ENCODE data around the gene ZSCAN10. TPM values are rescaled to one million over a fixed set of nuclear protein-coding genes. Genes with fewer than 3 reads are reported as not detected.

ZSCAN10 gene
- total RNA-seq, 5 donors from 2014 or later (not counting 1 experiment from before 2014, with no cell fraction given), result 0.19 to 0.64 (median 0.39) TPM; not detected in 1

DNA sequence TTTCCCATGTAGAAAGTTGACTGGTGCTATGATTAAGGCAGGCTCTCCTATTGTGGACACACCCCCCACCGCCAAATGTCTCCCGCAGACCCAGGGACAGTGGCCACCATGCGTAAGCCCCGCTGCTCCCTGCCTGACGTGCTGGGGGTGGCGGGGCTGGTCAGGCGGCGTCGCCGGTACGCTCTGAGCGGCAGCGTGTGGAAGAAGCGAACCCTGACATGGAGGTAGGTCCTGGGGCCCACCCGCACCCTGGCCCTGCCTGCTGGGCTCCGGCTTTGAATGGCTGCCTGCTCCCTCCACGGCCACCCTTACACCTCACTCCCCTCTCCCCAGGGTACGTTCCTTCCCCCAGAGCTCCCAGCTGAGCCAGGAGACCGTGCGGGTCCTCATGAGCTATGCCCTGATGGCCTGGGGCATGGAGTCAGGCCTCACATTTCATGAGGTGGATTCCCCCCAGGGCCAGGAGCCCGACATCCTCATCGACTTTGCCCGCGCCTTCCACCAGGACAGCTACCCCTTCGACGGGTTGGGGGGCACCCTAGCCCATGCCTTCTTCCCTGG lies 49.1 kb downstream of the ZSCAN10 start:
- Mint-ChIP-seq H3K27ac (no peak overlapping the region), H3K4me3 (no peak overlapping the region), H3K27me3 (peaks cover 4 to 11% of the 10 kb centered on the region in 2 donors), H3K36me3 (peaks cover 10% of the 10 kb centered on the region), H3K9me3 (no peaks in the 10 kb centered on the region), H3K4me1 (peaks cover 26 to 44% (median 40%) of the 10 kb centered on the region in 3 donors)
- WGBS (ENCODE audit: insufficient coverage), result 91% methylated on average over 24 of the region's 26 CpGs
- no peaks in the 10 kb centered on the region for H3K9me3 ChIP-seq
- H3K4me1 ChIP-seq (ENCODE audit: control insufficient read depth in 1 of 2, extremely low read depth in 1 of 2, insufficient read depth in 2 of 2, low read length in 2 of 2), result peaks cover 3 to 41% of the 10 kb centered on the region in 2 experiments
- peaks cover 0 to 42% of the 10 kb centered on the region in 2 experiments for H3K27me3 ChIP-seq (replicated peaks in 1 of 2; ENCODE audit: control insufficient read depth in 2 of 2, extremely low read depth in 1 of 2, insufficient read depth in 2 of 2, low read length in 1 of 2)
- peaks cover 0 to 3% of the 10 kb centered on the region in 2 donors for H3K36me3 ChIP-seq (ENCODE audit: control insufficient read depth in 2 of 2, extremely low read depth in 1 of 2, insufficient read depth in 1 of 2, low read length in 1 of 2)
- no peak for DNase-seq
- H3K27ac ChIP-seq (ENCODE audit: low read length), result no peak overlapping the region
- ChIA-PET POLR2A (interaction anchor here in 1 of 2 donors (0.6 kb wide), 1 partner anchor 21 kb away, joined by 3 read pairs; no protein-coding TSS in a partner anchor), CTCF (interaction anchor here in 1 of 2 donors (0.5 kb wide), 1 partner anchor 22 kb away, joined by 4 read pairs; no protein-coding TSS in a partner anchor)
- ATAC-seq (replicated peaks in 1 of 4), result no peak
- H3K4me3 ChIP-seq (ENCODE audit: control insufficient read depth in 1 of 2, extremely low read depth in 1 of 2, low read length in 1 of 2), result no peak overlapping the region

DNA sequence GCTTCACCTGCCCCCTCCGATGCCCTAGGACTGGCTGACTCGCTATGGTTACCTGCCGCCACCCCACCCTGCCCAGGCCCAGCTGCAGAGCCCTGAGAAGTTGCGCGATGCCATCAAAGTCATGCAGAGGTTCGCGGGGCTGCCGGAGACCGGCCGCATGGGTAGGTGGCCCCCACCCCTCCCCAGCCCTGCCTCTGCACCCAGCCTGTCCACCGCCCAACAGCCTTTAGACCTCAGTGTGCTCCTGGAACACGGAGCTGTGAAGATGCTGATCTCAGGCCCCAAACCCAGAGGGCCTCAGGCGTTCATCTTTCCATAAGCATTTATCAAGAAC lies 51.7 kb downstream of the ZSCAN10 start:
- Mint-ChIP-seq H3K27me3 (peaks cover 18 to 37% of the 10 kb centered on the region in 2 donors), H3K4me1 (peaks cover 18 to 38% (median 33%) of the 10 kb centered on the region in 3 donors), H3K27ac (no peak overlapping the region), H3K36me3 (no peaks in the 10 kb centered on the region), H3K9me3 (no peaks in the 10 kb centered on the region), H3K4me3 (peak overlapping the region; percentile 36 to 77 (median 56))
- no peak overlapping the region for H3K4me3 ChIP-seq (ENCODE audit: control insufficient read depth in 1 of 2, extremely low read depth in 1 of 2, low read length in 1 of 2)
- H3K36me3 ChIP-seq (ENCODE audit: control insufficient read depth in 2 of 2, extremely low read depth in 1 of 2, insufficient read depth in 1 of 2, low read length in 1 of 2), result no peaks in the 10 kb centered on the region
- DNase-seq (no peak), ATAC-seq (replicated peaks in 1 of 4) (no peak)
- peaks cover 0 to 36% of the 10 kb centered on the region in 2 experiments for H3K4me1 ChIP-seq (ENCODE audit: control insufficient read depth in 1 of 2, extremely low read depth in 1 of 2, insufficient read depth in 2 of 2, low read length in 2 of 2)
- no peaks in the 10 kb centered on the region for H3K9me3 ChIP-seq
- ChIA-PET POLR2A (no interaction called here), CTCF (interaction anchor here in 1 of 2 donors (0.6 kb wide), 1 partner anchor 46 kb away, joined by 4 read pairs; no protein-coding TSS in a partner anchor)
- no peak overlapping the region for H3K27ac ChIP-seq (ENCODE audit: low read length)
- 35% methylated on average over 12 of the region's 13 CpGs for WGBS (ENCODE audit: insufficient coverage)
- H3K27me3 ChIP-seq (replicated peaks in 1 of 2; ENCODE audit: control insufficient read depth in 2 of 2, extremely low read depth in 1 of 2, insufficient read depth in 2 of 2, low read length in 1 of 2), result peaks cover 3 to 68% of the 10 kb centered on the region in 2 experiments

GRCh38 chr16:3046641-3047386 lies 52.3 kb downstream of the ZSCAN10 start:
- H3K9me3 Mint-ChIP-seq, result no peaks in the 10 kb centered on the region
- no peaks in the 10 kb centered on the region for H3K9me3 ChIP-seq
- no peaks in the 10 kb centered on the region for H3K36me3 ChIP-seq (ENCODE audit: control insufficient read depth in 2 of 2, extremely low read depth in 1 of 2, insufficient read depth in 1 of 2, low read length in 1 of 2)
- peaks cover 15 to 35% (median 28%) of the 10 kb centered on the region in 3 donors for H3K4me1 Mint-ChIP-seq
- peaks cover 18 to 38% of the 10 kb centered on the region in 2 donors for H3K27me3 Mint-ChIP-seq
- peak overlapping the region; percentile 36 to 77 (median 56) for H3K4me3 Mint-ChIP-seq
- ChIA-PET CTCF (no interaction called here), POLR2A (no interaction called here)
- H3K4me3 ChIP-seq (ENCODE audit: control insufficient read depth in 1 of 2, extremely low read depth in 1 of 2, low read length in 1 of 2), result no peak overlapping the region
- peaks cover 0 to 36% of the 10 kb centered on the region in 2 experiments for H3K4me1 ChIP-seq (ENCODE audit: control insufficient read depth in 1 of 2, extremely low read depth in 1 of 2, insufficient read depth in 2 of 2, low read length in 2 of 2)
- 4% methylated on average over 49 of the region's 54 CpGs for WGBS (ENCODE audit: insufficient coverage)
- no peak overlapping the region for H3K27ac ChIP-seq (ENCODE audit: low read length)
- ATAC-seq (replicated peaks in 1 of 4) (peak; percentile 39 to 58 (median 44)), DNase-seq (peak in 1 of 35 experiments; percentile 32)
- H3K27me3 ChIP-seq (replicated peaks in 1 of 2; ENCODE audit: control insufficient read depth in 2 of 2, extremely low read depth in 1 of 2, insufficient read depth in 2 of 2, low read length in 1 of 2), result peaks cover 3 to 74% of the 10 kb centered on the region in 2 experiments
- H3K36me3 Mint-ChIP-seq, result no peaks in the 10 kb centered on the region
- H3K27ac Mint-ChIP-seq, result no peak overlapping the region

GRCh38 chr16:3045758-3046640 lies 53.1 kb downstream of the ZSCAN10 start, which contains the start of gene MMP25:
TSS of gene MMP25 (plus strand) at chr16:3046561. CDS start at chr16:3046918, 357 bp downstream.
- Histone ChIP-seq H3K9me3 (no peaks in the 10 kb centered on the region), H3K27me3 (replicated peaks in 1 of 2; ENCODE audit: control insufficient read depth in 2 of 2, extremely low read depth in 1 of 2, insufficient read depth in 2 of 2, low read length in 1 of 2) (peaks cover 3 to 80% of the 10 kb centered on the region in 2 experiments)

GRCh38 chr16:3044708-3045107 lies 54.4 kb downstream of the ZSCAN10 start:
- CTCF ChIA-PET, result interaction anchor here in 1 of 2 donors (0.7 to 1.6 kb wide), 2 partner anchors 9 to 13 kb away, joined by 5 to 6 read pairs; no protein-coding TSS in a partner anchor
- Mint-ChIP-seq H3K27ac (peak overlapping the region in 1 of 2 donors; percentile 25), H3K36me3 (no peaks in the 10 kb centered on the region), H3K9me3 (no peaks in the 10 kb centered on the region), H3K27me3 (peaks cover 23 to 54% of the 10 kb centered on the region in 2 donors), H3K4me3 (peak overlapping the region; percentile 73 to 77 (median 76)), H3K4me1 (peaks cover 11 to 25% (median 25%) of the 10 kb centered on the region in 3 donors)
- POLR2A ChIA-PET, result no interaction called here
- H3K9me3 ChIP-seq, result no peaks in the 10 kb centered on the region
- no peaks in the 10 kb centered on the region for H3K36me3 ChIP-seq (ENCODE audit: control insufficient read depth in 2 of 2, extremely low read depth in 1 of 2, insufficient read depth in 1 of 2, low read length in 1 of 2)
- no peak overlapping the region for H3K27ac ChIP-seq (ENCODE audit: low read length)
- no peak for DNase-seq
- H3K27me3 ChIP-seq (replicated peaks in 1 of 2; ENCODE audit: control insufficient read depth in 2 of 2, extremely low read depth in 1 of 2, insufficient read depth in 2 of 2, low read length in 1 of 2), result peaks cover 3 to 89% of the 10 kb centered on the region in 2 experiments
- WGBS (ENCODE audit: insufficient coverage), result 92% methylated on average over 4 of the region's 6 CpGs
- peak overlapping the region in 1 of 2 donors; percentile 15 for H3K4me3 ChIP-seq (ENCODE audit: control insufficient read depth in 1 of 2, extremely low read depth in 1 of 2, low read length in 1 of 2)
- ATAC-seq (replicated peaks in 1 of 4), result no peak
- H3K4me1 ChIP-seq (ENCODE audit: control insufficient read depth in 1 of 2, extremely low read depth in 1 of 2, insufficient read depth in 2 of 2, low read length in 2 of 2), result peaks cover 0 to 36% of the 10 kb centered on the region in 2 experiments

More at GRCh38 chr16:3045758-3046640, 53.1 kb downstream of the ZSCAN10 start, which contains the start of gene MMP25:
- Histone ChIP-seq H3K36me3 (ENCODE audit: control insufficient read depth in 2 of 2, extremely low read depth in 1 of 2, insufficient read depth in 1 of 2, low read length in 1 of 2) (no peaks in the 10 kb centered on the region), H3K4me3 (ENCODE audit: control insufficient read depth in 1 of 2, extremely low read depth in 1 of 2, low read length in 1 of 2) (peak within 1 kb of the TSS; percentile 42 to 78), H3K27ac (ENCODE audit: low read length) (no peak within 1 kb of the TSS), H3K4me1 (ENCODE audit: control insufficient read depth in 1 of 2, extremely low read depth in 1 of 2, insufficient read depth in 2 of 2, low read length in 2 of 2) (peaks cover 0 to 36% of the 10 kb centered on the region in 2 experiments)
- no peaks in the 10 kb centered on the region for H3K36me3 Mint-ChIP-seq
- ChIA-PET POLR2A (interaction anchor here in 1 of 2 donors (0.6 kb wide), 1 partner anchor 10 kb away, joined by 5 read pairs; no protein-coding TSS in a partner anchor), CTCF (interaction anchor here in 1 of 2 donors (1.6 kb wide), 1 partner anchor 14 kb away, joined by 6 read pairs; no protein-coding TSS in a partner anchor)
- peak within 1 kb of the TSS in 1 of 2 donors; percentile 67 for H3K27ac Mint-ChIP-seq
- ATAC-seq (replicated peaks in 1 of 4) (peak; percentile 36 to 46 (median 36)), DNase-seq (peak in 1 of 35 experiments; percentile 24)
- no peaks in the 10 kb centered on the region for H3K9me3 Mint-ChIP-seq
- peaks cover 13 to 33% (median 28%) of the 10 kb centered on the region in 3 donors for H3K4me1 Mint-ChIP-seq
- 1% methylated on average over 67 of the region's 86 CpGs for WGBS (ENCODE audit: insufficient coverage)
- peak within 1 kb of the TSS; percentile 73 to 77 (median 76) for H3K4me3 Mint-ChIP-seq
- peaks cover 18 to 41% of the 10 kb centered on the region in 2 donors for H3K27me3 Mint-ChIP-seq
